ENCODE measurements around the gene PLSCR3. TPM values are rescaled to one million over a fixed set of nuclear protein-coding genes. Genes with fewer than 3 reads are reported as not detected.

The PLSCR3 gene
- total and polyA plus RNA-seq, 2 donors (not counting 3 experiments of a cell fraction or from before 2014, with no cell fraction given), result 59.9 to 94.8 TPM

DNA sequence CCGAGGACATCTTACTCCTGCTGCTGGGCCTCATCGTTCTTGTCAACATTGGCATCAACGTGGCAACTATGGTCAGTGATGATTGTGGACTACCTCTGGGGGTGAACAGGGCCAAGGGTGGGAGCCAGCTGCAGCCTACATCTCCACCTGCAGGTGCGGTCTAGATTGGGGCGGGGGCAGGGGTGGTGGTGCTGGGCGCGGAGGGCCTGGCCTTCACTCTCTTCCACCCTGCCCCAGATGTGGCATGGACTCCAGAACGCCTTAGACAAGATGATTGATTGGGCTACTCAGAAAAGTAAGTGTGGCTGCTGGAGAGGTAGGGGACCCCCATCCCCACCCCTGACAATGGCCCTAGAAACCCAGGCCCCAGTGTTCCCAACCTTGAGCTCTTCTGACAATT, 31.4 kb upstream of the PLSCR3 start:
- Histone ChIP-seq H3K4me1 (ENCODE audit: control insufficient read depth, extremely low read depth, insufficient read depth, low read length) (no peaks in the 10 kb centered on the region), H3K9ac (replicated peaks; ENCODE audit: extremely low read depth, insufficient read depth, low read length) (no peak overlapping the region), H2AFZ (ENCODE audit: low read depth, low read length) (no peak overlapping the region), H4K20me1 (replicated peaks; ENCODE audit: control insufficient read depth, extremely low read depth, insufficient read depth, low read length) (no peaks in the 10 kb centered on the region), H3K9me1 (replicated peaks; ENCODE audit: control insufficient read depth, extremely low read depth, insufficient read depth, low read length) (no peaks in the 10 kb centered on the region), H3K4me3 (replicated peaks in 1 of 3; ENCODE audit: insufficient read depth in 1 of 3, low read depth in 1 of 3, low read length in 3 of 3) (no peak overlapping the region), H3K79me2 (ENCODE audit: control insufficient read depth, insufficient read depth, low read length) (no peaks in the 10 kb centered on the region), H3K36me3 (ENCODE audit: control insufficient read depth in 2 of 2, extremely low read depth in 1 of 2, insufficient read depth in 2 of 2, low read length in 2 of 2) (no peaks in the 10 kb centered on the region), H3K4me2 (ENCODE audit: insufficient read depth, low read length) (no peak overlapping the region), H3K27me3 (ENCODE audit: control insufficient read depth in 2 of 2, insufficient read depth in 2 of 2, low read length in 2 of 2) (no peaks in the 10 kb centered on the region), H3K9me3 (replicated peaks; ENCODE audit: control insufficient read depth, insufficient read depth, low read length) (no peaks in the 10 kb centered on the region), H3K27ac (ENCODE audit: insufficient read depth, low read depth, low read length) (no peak overlapping the region)
- dilution Hi-C loops (cut with MboI; ENCODE audit: extremely low pct_ligation_motif_present, low sequenced_read_pairs) (no loop called here), intact Hi-C loops (cut with micrococcal nuclease) (no loop called here)
- ChIA-PET CTCF (interaction anchor here (2.2 kb wide), 1 partner anchor 70 kb away, joined by 5 read pairs; no protein-coding TSS in a partner anchor), POLR2A (no interaction called here)
- DNase-seq (ENCODE audit: low read depth, low spot score) (no peak), FAIRE-seq (no peak)
- BruUV-seq (replicated peaks), result no TSS peak
- TF ChIP-seq MYC (IDR thresholded peaks at IDR 0.05; ENCODE audit: low read depth, low read length) (no peak), FOS (IDR thresholded peaks at IDR 0.05; ENCODE audit: borderline replicate concordance, insufficient read depth, low read length) (no peak), POLR2A (IDR thresholded peaks at IDR 0.05; ENCODE audit: low read depth, low read length) (no peak), EZH2 (IDR thresholded peaks at IDR 0.05; ENCODE audit: borderline replicate concordance, low read depth, low read length, severe bottlenecking) (no peak), GATA2 (IDR thresholded peaks at IDR 0.05; ENCODE audit: insufficient read depth, insufficient read length, low read depth, low read length) (no peak), JUN (IDR thresholded peaks at IDR 0.05; ENCODE audit: borderline replicate concordance, insufficient read depth, insufficient read length, low read depth) (no peak), POLR2AphosphoS5 (IDR thresholded peaks at IDR 0.05; ENCODE audit: insufficient read depth, low read depth, low read length) (no peak)
- TF ChIP-seq, protein P1, sequence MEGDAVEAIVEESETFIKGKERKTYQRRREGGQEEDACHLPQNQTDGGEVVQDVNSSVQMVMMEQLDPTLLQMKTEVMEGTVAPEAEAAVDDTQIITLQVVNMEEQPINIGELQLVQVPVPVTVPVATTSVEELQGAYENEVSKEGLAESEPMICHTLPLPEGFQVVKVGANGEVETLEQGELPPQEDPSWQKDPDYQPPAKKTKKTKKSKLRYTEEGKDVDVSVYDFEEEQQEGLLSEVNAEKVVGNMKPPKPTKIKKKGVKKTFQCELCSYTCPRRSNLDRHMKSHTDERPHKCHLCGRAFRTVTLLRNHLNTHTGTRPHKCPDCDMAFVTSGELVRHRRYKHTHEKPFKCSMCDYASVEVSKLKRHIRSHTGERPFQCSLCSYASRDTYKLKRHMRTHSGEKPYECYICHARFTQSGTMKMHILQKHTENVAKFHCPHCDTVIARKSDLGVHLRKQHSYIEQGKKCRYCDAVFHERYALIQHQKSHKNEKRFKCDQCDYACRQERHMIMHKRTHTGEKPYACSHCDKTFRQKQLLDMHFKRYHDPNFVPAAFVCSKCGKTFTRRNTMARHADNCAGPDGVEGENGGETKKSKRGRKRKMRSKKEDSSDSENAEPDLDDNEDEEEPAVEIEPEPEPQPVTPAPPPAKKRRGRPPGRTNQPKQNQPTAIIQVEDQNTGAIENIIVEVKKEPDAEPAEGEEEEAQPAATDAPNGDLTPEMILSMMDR (IDR thresholded peaks at IDR 0.05; ENCODE audit: extremely low read depth in 1 of 2, insufficient read depth in 1 of 2, low read depth in 1 of 2, low read length in 2 of 2), result no peak
- TF ChIP-seq, protein P2, sequence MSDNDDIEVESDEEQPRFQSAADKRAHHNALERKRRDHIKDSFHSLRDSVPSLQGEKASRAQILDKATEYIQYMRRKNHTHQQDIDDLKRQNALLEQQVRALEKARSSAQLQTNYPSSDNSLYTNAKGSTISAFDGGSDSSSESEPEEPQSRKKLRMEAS (IDR thresholded peaks at IDR 0.05; ENCODE audit: insufficient read depth, insufficient read length), result no peak

Measured in endothelial cell of umbilical vein (primary cell).